ENCODE measurements around the gene DPYD.

DNA sequence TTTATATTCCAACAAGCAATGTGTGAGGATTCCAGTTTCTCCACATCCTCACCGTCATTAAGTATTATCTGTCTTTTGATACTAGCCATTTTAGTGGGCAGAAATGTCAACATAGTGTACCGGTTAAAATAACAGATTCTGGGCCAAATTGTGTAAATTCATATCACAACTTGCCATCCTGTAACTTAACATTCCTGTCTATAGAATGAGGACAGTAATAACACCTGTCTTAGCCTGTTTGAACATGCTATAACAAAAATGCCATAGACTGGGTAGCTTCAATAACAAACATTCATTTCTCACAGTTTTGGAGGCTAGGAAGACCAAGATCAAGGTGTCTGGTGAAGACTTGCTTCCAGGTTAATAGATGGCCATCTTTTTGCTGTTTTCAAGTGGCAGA, 708.2 kb downstream of the DPYD start:
- TF ChIP-seq TAF1 (IDR thresholded peaks at IDR 0.05; ENCODE audit: borderline replicate concordance, low read depth, low read length) (no peak), YY1 (IDR thresholded peaks at IDR 0.05; ENCODE audit: low read depth) (no peak)
